ENCODE data around the gene MT1E.
A peak's percentile ranks its signal among the peaks of the same experiment; 100 is the strongest.
"Not testable (repeated sequence)": the region's sequence is repeated elsewhere in the genome, so short reads cannot be mapped to it uniquely, and the experiment has no call there.

Gene MT1E

GRCh38 chr16:56607109-56607618 is 18.4 kb upstream of the MT1E start:
- DNase-seq (ENCODE audit: low read depth in 2 of 2) = no peak

DNA sequence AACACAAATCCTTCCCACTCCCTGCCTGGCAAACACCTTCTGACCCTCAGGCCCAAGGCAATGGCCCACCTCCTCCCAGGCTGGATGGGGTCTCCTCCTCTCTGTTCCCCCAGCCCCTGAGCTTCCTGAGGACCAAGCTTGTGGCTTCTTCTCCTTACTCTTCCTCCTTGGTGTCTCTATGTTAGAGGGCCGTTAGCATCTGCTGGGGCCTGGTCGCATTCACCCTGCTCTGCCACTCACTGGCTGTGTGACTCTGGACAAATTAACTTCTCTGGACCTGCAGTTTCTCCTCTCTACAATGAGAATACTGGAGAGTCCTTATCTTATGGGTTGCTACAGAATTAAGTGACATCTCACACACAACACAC is 17.9 kb upstream of the MT1E start:
- DNase-seq (ENCODE audit: low read depth in 2 of 2) = no peak

DNA sequence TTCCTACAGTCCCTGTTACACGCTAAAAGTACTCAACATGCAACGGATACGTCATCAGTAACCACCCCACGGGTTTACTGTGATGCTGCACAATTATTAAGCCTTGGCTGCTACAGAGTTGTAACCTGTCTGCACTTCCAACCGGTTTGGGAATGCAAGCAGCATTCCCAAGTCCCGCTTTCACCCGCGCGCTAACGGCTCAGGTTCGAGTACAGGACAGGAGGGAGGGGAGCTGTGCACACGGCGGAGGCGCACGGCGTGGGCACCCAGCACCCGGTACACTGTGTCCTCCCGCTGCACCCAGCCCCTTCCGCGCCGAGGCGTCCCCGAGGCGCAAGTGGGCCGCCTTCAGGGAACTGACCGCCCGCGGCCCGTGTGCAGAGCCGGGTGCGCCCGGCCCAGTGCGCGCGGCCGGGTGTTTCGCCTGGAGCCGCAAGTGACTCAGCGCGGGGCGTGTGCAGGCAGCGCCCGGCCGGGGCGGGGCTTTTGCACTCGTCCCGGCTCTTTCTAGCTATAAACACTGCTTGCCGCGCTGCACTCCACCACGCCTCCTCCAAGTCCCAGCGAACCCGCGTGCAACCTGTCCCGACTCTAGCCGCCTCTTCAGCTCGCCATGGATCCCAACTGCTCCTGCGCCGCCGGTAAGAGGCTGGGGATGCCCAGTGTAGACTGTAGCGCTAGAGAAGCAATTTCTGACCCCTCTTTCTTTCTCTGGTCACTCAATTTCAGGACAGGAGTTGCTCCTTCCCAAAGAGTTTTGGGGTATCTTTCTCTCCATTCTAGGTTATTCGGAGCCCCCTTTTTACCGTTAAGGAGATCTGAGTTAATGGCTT is 17.3 kb upstream of the MT1E start, which contains the start of gene MT2A:
Gene MT2A (plus strand): TSS at position 542 of the 833 bp plus-strand sequence. CDS start 72 bp downstream, at position 614.
- peak; percentile 63 to 79 for DNase-seq (ENCODE audit: low read depth in 2 of 2)

DNA sequence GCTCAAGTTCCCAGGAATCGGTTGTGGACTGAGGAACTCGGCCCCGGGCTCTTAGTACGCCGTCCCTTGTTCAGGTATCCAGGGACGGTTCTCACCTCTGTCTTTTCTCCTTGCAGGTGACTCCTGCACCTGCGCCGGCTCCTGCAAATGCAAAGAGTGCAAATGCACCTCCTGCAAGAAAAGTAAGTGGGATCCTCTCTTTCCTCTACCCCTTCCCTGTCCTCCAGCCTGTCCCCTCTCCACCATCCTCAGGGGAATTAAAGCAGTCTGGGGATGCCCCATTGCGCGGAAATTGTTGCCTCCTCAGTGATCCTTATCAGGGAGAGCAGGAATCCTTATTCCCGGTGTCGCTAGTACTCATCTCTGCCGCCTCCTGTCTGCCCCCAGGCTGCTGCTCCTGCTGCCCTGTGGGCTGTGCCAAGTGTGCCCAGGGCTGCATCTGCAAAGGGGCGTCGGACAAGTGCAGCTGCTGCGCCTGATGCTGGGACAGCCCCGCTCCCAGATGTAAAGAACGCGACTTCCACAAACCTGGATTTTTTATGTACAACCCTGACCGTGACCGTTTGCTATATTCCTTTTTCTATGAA is 16.6 kb upstream of the MT1E start:
- DNase-seq (ENCODE audit: low read depth in 2 of 2) = no peak

GRCh38 chr16:56609463-56609921 is 16.1 kb upstream of the MT1E start:
- peak; percentile 36 to 45 for DNase-seq (ENCODE audit: low read depth in 2 of 2)

GRCh38 chr16:56610017-56610608 is 15.5 kb upstream of the MT1E start:
- DNase-seq (ENCODE audit: low read depth in 2 of 2) = peak in 1 of 2 donors; percentile 41

GRCh38 chr16:56610609-56611111 is 14.9 kb upstream of the MT1E start:
- no peak for DNase-seq (ENCODE audit: low read depth in 2 of 2)

DNA sequence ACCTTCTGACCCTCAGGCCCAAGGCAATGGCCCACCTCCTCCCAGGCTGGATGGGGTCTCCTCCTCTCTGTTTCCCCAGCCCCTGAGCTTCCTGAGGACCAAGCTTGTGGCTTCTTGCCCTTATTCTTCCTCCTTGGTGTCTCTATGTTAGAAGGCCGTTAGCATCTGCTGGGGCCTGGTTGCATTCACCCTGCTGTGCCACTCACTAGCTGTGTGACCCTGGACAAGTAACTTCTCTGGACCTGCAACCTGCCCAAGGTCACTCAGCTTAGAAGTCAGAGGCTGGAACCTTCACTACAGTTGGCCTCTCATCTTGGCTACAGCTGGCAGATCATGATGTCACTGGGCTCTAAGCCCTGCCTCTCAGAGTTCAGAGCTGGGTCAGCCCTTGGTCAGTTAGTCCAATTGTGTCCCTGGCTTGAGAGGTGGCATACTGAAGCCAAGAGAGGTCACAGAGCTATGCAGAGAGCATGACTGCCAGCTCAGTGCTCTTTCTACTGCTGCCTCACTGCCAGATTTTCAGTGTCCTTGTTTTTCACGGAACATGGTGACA is 14.2 kb upstream of the MT1E start:
- no peak for DNase-seq (ENCODE audit: low read depth in 2 of 2)

GRCh38 chr16:56613706-56614105 is 11.9 kb upstream of the MT1E start:
- DNase-seq (ENCODE audit: low read depth in 2 of 2) = no peak

GRCh38 chr16:56614549-56614991 is 11.0 kb upstream of the MT1E start:
- no peak for DNase-seq (ENCODE audit: low read depth in 2 of 2)

DNA sequence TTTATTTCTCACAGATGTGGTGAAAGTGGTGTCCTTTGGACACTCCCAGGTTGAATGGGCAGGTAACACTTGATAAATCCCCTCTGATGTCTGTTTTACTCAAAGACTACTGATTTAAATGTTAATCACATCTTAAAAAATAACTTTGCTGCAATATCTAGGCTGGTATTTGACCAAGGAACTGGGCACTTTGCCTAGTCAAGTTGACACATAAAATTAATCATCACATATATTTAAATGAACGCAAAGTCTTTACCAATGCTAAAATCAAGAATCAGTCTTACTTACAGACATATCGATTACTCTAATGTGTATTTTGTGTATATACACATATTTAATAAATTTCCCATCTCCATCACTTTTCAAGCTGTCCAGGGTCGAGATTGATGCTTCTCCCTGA is 10.2 kb upstream of the MT1E start:
- DNase-seq (ENCODE audit: low read depth in 2 of 2) = no peak

GRCh38 chr16:56616608-56617211 is 8.9 kb upstream of the MT1E start:
- no peak for DNase-seq (ENCODE audit: low read depth in 2 of 2)

DNA sequence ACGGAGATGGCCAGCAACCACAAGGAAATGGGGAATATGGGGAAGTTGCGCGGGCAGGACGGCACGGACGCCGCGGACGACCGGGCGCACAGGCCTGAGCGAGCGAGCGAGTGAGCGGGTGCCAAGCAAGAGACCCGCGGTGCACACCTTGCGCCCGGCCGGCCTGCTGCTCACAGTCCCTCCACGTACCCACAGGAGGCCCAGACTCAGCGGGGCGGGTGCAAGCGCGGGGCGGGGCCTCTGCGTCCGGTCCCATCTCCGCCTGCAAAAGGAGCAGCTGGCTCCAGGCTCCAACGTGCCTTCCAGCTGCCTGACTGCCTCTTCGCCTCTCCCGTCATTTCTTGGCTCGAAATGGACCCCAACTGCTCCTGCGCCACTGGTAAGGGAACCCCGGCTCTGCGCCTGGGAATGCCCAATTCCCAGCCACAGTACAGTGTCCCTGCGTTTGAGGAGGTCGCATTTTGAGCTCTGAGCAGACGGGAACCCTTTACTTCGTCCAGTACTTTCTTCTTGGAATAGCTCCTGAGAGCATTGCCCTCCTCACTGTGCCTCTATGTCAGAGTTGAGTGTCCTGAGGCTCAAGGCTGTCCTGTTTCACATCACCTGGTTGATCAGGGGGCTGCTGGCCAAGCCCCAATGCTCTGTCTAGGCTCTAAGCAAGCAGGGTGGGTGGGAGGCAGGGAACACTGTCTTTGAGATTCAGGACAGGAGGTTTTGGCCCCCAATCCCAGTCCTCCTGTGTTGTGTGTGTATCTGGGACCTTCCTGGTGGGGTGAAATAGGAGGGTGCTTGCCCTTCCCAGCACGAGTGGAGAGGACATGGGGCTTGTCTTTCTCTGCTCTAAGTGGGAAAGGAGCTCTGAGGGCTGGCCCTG is 8.1 kb upstream of the MT1E start:
- no peak for DNase-seq (ENCODE audit: low read depth in 2 of 2)

DNA sequence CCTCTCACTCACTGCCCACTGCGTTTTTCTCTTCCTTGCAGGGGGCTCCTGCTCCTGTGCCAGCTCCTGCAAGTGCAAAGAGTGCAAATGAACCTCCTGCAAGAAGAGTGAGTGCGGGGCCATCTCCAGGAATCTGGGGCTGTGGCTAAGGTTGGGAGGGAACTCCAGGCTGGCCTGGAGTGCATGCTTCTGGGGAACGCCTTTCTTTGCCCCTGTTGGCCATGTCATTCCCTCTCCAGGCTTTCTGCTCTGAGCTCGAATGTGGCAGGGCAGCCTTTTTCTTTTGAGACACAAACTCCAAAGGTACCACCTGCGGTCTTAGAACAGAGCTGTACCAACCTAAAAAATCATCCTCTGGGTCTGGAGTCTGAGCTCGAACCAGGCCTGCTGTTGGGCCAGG is 7.4 kb upstream of the MT1E start:
- DNase-seq (ENCODE audit: low read depth in 2 of 2) = no peak

DNA sequence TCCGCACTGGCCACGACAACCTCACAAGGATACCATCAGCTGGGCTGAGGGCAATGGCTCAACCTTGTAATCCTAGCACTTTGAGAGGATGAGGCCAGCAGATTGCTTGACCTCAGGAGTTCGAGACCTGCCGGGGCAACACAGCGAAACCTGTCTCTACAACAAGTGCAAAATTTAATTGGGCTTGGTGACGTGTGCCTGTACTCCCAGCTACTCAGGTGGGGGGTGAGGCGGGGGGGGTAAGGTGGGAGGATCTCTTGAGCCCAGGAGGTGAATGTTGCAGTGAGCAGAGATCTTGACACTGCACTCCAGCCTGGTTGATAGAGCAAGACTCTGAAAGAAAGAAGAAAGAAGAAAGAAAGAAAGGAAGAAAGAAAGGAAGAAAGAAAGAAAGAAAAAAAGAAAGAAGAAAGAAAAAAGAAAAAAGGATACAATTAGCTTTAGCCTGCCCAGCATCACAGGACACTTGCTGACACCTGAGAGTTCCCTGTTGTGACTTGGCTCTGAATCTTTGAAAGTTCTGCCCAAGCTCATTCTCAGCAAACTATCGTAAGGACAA is 5.2 kb upstream of the MT1E start:
- no peak for DNase-seq (ENCODE audit: low read depth in 2 of 2)

DNA sequence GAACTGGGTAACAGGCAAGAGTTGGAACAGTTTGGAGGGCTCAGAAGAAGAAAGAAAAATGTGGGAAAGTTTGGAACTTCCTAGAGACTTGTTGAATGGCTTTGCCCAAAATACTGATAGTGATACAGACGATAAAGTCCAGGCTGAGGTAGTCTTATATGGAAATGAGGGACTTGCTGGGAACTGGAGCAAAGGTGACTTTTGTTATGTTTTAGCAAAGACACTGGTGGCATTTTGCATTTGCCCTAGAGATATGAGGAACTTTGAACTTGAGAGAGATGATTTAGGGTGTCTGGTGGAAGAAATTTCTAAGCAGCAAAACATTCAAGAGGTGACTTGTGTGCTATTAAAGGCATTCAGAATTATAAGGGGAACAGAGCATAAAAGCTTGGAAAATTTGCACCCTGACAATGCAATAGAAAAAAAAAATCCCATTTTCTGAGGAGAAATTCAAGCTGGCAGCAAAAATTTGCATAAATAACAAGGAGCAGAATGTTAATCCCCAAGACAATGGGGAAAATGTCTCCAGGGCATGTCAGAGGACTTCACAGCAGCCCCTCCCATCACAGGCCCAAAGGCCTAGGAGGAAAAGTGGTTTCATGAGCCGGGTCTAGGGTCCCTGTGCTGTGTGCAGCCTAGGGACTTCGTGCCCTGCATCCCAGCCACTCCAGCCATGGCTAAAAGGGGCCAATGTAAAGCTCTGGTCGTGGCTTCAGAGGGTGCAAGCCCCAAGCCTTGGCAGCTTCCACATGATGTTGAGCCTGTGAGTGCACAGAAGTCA is 3.7 kb upstream of the MT1E start:
- DNase-seq (ENCODE audit: low read depth in 2 of 2) = not testable (repeated sequence)

DNA sequence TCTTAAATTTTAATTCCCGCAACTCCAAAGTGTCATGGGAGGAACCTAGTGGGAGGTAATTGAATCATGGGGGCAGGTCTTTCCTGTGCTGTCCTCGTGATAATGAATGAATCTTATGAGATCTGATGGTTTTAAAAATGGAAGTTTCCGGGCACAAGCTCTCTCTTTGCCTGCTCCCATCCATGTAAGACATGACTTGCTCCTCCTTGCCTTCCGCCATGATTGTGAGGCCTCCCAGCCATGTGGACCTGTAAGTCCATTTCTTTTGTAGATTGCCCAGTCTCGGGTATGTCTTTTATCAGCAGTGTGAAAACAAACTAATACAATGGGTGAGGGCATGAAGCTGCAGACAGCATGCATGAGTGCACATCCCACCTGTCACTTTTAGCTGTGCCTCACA is 2.4 kb upstream of the MT1E start:
- not testable (repeated sequence) for DNase-seq (ENCODE audit: low read depth in 2 of 2)

DNA sequence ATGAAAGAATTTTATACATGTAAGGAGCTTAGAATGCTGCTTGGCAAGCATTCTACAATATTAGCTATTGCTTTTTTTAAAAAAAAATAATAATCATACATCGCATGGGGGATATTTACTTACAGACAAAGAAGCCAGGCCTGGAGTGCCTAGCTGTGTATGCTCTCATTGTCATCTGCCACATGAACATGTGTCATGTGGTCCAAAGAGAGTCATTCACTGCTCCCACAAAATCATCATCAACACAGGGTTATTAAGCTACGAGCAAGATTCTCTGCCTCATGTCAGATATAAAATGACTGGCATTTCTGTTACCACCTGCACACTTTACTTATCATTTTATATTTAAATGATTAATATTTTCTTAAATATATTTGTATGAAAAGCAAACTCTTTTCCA is 1.9 kb upstream of the MT1E start:
- DNase-seq (ENCODE audit: low read depth in 2 of 2) = no peak

- no peak for DNase-seq (ENCODE audit: low read depth in 2 of 2)
These were observed 518 bp downstream of the MT1E start for GRCh38 chr16:56625943-56626654.
